GM18502 (cell line): ENCODE results near the gene UBR4.

Experiments
- ATAC-seq: cut with Tn5 transposase; IDR thresholded peaks from one replicate; pipeline ENCODE4 v1.9.1; 2021; ENCODE audit warnings: mild to moderate bottlenecking; ENCODE audit not compliant: unreplicated experiment, poor library complexity

Gene UBR4

GRCh38 chr1:19101244-19101643 is 108.8 kb downstream of the UBR4 start:
- no peak for ATAC-seq

GRCh38 chr1:19100028-19100427 is 110.0 kb downstream of the UBR4 start:
- ATAC-seq = no peak

GRCh38 chr1:19096990-19097389 is 113.1 kb downstream of the UBR4 start:
- ATAC-seq = no peak

GRCh38 chr1:19096036-19096833 is 113.8 kb downstream of the UBR4 start:
- ATAC-seq = no peak

DNA sequence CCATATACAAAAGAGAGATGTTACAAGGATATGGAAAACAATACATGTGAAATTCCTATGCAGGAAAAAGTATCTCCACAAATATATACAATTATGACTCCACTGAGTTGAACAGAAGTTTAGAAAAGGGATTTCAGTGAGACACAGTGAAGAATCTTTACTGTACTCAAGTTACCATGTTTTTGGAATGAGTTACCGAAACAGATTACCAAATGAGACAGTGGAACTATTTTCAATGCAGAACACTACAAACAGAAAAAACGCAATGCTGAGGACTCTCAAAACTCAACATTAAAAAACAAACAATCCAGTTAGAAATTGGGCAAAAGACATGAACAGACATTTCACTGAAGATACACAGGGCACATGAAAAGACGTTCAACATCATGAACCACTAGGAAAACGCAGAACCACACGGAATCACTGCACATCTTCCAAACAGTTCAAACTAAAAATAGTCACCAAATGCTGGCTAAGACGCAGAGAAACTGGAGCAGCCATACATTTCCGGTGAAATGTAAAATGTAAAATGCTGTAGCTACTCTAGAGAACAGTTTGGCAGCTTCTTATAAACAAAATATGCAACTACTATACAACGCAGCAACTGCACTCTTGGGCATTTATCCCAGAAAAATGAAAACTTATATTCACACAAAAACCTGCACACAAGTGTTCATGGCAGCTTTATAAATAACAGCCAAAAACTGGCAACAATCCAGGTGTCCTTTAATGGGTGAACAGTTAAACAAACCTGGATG is 118.7 kb downstream of the UBR4 start:
- ATAC-seq = no peak

DNA sequence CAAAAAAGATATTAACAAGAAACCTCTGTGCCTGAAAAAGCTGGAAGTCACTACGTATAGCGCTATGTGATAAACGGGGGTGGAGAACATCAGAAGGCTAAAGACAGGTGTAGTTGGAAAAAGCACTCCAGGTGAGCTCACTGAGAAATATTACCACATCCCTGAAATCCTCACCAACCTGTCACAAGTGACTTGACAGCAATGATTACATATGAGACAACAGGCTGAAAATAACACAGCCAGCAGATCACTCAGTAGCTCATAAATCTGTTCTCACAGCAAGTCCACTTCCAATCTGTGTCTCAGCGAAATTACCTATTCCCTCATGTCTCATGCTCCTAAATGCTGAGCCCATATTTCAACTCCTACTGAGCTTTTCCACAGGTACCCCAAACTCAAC is 120.5 kb downstream of the UBR4 start:
- ATAC-seq = no peak

DNA sequence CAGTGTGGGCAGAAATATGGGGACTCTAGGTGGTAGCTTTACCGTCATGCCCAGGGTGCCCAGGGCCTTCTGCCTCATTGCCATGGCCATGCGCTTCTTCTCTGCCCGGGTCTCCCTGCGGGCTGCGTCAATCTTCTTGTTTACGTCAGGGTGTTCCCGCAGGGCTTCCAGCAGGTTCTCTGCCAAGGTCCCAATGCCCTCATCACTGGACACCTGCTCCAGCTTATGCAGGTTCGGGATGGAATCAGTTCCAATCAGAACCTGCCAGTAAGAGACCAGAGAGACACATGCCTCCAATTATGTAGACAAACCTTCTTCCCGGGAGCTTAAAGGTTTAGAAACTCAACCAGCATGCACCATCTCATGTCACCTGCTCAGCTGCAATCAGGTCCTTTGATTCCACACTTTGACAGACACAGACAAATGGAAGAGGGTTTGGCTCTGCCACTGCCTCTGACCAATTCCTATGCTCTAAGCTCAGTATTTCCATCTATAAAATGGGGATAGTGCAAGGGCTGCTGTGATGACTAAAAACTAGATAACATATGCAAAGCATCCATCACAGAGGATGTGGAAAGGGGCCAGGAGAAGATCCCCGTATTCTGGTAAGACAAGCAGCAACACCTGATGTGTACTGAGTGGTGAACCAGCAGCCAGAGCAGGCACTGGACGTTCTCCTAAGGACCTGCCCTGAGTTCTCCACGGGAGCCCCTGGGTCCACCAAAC is 121.2 kb downstream of the UBR4 start:
- ATAC-seq = no peak

GRCh38 chr1:19087737-19088594 is 122.1 kb downstream of the UBR4 start:
- ATAC-seq = no peak

DNA sequence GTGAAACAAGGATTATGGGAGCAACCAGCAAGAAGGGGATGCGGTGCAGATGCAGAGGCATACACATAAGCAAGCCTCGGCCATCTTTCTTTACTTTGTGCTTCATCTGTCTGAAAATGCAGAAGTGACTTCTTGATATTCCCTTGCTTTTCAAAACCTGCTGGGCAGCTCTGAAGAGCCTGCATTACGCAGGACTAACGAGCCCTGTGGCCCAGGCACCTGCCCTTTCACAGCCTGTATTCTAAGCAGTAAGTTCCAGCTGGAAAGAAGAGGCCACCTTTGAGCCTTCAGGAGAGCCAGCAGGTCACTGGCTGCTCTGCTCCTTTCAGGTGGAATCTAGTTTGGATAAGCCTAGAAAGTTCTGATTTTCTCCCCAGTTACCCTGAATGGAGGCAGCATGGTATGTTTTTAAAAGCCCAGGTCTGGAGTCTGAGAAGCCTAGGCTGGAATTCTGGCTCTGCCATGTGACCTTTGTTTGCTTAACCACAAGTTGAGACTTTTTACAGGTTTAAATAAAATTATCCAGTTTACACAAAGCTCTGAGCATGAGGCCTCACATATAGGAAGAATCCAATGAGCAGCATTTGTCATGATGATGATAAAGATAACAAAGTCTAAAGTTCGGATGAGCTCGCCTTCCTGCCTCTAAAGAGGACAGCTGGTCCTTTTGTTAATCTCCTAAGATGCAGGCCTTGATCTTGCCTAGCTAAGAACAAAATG is 122.9 kb downstream of the UBR4 start:
- no peak for ATAC-seq

DNA sequence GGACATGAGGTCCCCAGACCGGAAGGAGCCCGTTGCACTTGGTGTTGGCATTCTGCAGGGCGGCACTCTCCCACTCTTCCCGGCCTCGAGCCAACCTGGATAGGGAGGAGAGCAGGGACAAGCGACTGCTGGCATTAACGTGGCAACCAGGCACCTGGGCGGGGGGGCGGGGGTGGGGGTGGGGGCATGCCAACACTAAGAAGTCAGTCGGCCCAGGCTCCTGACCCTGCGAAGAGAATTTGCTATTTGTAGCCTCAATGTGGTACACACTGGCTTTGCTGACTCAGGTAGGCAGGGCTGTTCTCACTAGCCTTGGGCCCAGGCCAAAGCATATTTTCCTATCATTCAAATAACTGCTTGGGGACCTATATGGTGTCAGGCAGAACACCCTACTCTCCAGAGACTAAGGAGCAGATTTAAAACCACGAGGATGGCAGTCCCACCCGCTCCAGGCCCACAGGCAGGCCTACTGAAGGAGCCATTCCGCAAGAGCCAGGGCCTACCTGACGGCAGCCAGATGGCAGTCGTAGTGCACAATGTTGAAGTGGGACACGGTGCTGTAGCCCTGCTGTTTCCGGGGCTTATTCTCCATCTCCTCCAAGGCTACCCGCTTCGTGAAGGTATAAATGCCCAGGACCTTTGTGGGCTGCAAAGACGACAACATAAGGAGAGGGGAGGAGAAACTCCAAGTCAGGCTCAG is 123.7 kb downstream of the UBR4 start:
- ATAC-seq = no peak

DNA sequence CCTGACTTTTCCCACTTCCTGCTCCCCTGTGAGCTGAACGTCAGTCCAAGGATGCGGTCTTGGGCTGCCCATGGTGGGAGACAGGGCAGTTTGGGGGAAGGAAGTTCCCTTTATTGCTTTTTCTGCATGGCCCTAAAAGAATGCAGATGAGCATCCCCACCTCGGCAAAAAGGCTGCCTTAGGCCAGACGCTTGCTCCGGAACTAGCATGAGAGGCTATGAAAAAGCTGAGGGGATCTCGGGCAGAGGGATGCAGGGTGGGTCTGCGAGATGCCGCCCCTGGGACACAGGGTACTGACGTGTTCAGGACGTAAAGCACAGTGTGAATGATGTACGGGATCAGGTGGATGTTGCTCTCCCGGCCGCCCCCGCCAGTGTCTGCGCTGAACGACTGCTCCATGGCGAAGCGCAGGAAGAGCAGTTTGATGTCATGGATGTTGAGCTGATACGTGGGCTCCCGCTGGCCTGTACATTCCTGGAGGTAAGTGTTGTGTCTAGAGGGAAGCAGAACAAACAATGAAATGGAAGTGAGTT is 125.8 kb downstream of the UBR4 start:
- no peak for ATAC-seq

- ATAC-seq = no peak
Measured at GRCh38 chr1:19083081-19083480, 127.0 kb downstream of the UBR4 start.

DNA sequence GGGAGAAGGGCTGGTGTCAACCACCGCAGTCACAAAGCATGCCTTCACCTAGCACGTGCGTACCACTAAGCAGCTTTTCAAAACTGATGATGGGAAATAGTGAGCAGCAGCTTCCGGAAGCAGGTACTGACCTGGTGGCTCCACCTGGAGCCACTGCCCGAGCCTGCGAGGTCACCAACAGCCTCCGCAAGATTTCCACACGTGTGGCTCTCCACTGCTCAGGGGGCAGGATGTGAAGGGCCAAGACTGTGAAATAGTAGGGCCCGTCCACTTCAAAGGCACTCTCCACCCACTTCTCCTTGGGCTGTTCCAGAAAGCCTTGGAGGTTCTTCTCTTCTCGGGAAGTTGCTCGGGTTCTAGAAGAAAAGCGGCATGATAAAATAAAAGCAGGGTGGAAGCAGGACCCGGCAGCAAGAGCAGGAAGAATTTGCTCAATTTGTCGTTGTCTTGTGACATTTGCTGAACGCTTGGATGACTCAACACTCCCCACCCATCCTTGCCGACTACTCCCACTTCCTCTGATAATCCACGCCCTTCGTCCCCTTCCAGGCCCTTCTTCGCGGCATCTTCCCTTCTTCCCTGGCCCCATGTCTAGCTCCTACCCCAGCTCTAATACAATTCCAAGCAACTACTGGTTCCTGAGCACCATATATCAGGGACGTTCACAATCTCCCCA is 128.7 kb downstream of the UBR4 start:
- ATAC-seq = no peak

GRCh38 chr1:19080721-19081120 is 129.3 kb downstream of the UBR4 start:
- ATAC-seq = no peak

- no peak for ATAC-seq
Measured at GRCh38 chr1:19079541-19080472, 130.3 kb downstream of the UBR4 start.

DNA sequence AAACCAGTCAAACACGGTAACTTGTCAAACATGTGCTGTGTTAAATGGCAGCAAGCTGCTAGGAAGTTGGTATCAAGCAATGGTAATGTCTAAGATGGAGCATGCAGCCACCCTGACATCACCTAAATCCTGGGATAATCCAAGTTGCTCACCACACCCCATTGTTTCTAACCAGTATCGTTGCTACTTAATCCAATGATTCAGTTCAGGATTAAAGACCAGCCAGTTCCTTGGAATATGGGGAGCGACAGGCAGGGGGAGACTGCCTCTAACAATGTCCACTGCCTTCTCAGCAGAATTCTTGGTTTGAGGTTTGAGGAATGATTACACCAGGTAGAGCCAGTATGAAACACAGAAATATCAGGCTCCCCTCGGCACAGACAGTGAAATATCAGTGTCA is 131.5 kb downstream of the UBR4 start:
- no peak for ATAC-seq
